Measurements from ENCODE around the gene LIN7B.
A peak's percentile ranks its signal among the peaks of the same experiment; 100 is the strongest.
"Not testable (repeated sequence)": the region's sequence is repeated elsewhere in the genome, so short reads cannot be mapped to it uniquely, and the experiment has no call there.

The LIN7B gene

DNA sequence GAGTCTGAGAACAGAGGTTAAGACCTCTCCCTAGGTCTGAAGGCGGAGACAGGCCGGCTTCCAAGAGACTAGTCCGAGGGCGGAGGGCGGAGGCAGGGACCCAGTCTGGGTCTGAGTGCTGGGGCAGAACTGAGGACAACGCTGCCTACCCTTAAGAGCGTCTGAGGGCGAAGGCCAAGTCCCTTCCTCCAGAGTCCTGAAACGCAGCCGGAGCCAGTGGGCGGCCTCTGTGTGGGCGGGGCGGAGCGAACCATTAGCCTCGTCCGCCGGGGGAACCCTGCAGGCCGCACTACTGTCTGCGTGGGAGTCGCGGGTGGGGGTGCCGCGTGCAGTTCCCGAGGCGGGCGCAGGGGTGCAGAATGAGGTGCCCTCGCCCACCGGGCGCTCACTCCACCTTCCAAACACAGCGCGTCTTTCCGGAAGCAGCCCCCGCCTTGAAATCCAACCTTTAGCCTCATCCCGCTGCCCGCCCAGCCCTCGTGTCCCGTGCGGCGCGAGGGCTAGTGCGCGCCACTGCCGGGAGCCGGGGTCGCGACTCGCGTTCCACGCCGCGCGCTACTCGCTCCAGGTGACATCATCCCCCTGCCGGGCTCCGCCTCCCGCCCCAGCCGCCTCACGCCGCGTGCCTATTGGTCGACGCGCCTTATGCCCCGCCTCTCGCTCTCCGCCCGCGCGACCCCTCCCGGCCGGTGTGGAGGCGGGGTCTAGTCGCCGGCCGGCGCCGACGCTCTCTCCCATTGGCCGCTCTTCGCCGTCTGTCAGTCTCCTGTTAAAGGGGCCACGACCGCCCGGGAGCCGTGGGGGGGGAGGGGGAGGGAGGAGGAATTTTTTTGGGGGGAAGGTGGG lies 4.6 kb downstream of the LIN7B start, which contains the start of gene C19orf73:
Gene C19orf73 (minus strand): TSS at position 579 of the 846 bp plus-strand sequence. CDS start 121 bp downstream, at position 458.
- peak; percentile 87 to 93 for DNase-seq (ENCODE audit: low read depth in 2 of 2)

DNA sequence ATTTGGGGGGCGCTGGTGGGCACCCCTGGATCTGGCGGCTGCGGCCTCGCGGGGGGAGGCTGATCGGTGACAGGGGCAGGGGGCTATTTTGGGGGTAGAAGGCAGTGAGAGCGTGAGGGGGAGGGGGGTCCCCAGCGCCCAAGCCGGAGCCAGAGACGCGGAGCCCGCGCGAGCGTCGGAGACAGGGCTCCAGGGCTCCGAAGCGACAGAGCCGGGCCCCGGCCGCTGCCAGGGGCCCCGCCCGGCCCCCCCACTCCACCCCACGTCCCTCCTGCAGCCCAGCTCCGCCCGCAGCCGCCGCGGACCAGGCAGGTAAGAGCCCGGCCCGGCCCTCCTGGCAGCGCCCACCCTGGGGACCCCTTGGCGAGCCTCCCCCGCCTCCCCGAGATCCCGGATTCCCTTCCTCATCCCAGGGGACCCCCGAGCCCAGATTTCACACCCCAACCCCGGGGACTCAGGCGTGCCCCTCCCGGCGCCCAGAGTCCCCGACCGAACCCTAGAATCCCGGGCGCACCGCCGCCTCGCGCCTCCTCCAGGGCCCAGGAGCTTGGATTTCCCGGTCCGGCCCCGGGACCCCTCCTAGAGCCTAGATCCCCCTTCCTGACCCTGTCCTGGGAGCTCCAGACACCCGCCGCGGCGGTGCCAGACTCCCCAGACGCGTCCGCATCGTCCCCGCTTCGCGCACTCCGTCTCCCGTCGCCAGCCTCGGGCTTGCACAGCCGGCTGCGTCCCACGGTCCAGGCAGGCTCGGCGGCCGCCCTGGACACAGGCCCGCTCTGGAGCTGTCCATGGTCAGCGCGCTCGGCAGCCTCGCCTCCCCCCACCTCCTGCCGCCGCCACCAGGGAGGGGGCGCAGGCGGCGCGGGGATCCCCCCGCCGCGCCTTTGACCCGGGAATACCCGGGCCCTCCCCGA lies 5.5 kb downstream of the LIN7B start, which contains the start of gene PPFIA3:
Gene PPFIA3 (plus strand): TSS at position 134 of the 914 bp plus-strand sequence. CDS start 8,330 bp downstream, outside the sequence.
- DNase-seq (ENCODE audit: low read depth in 2 of 2) = no peak

GRCh38 chr19:49120325-49120683 lies 6.1 kb downstream of the LIN7B start:
- DNase-seq (ENCODE audit: low read depth in 2 of 2) = no peak

DNA sequence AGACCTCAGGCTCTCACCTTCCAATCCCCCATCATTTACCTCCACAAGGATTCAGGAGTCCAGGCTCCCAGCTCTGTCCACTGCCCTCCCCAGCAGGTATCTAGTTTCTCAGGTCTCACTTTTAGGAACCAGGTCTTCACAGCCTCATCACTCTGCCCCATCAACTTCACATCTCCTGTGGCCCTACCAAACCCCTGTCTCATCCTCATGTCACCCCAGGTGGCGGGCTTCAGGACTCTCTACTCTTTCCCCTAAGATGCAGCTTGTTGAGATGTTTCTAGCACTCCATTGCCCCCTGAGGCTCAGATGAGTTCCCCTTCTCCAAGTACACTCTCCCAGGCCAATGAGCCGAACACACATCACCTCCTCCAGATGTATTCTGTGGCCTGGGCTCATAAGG lies 6.7 kb downstream of the LIN7B start:
- DNase-seq (ENCODE audit: low read depth in 2 of 2) = no peak

- DNase-seq (ENCODE audit: low read depth in 2 of 2) = not testable (repeated sequence)
Observed at GRCh38 chr19:49121841-49122240, 7.7 kb downstream of the LIN7B start.

DNA sequence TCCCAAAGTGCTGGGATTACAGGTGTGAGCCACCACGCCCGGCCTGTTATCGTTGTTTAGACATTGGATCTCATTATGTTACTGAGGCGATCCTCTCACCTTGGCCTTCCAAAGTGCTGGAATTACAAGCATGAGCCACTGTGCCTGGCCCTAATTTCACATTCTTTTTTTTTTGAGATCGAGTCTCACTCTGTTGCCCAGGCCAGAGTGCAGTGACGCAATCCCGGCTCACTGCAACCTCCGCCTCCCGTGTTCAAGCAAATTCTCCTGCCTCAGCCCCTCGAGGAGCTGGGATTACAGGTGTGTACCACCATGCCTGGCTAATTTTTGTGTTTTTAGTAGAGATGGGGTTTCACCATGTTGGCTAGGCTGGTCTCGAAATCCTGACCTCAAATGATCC lies 9.1 kb downstream of the LIN7B start:
- not testable (repeated sequence) for DNase-seq (ENCODE audit: low read depth in 2 of 2)

GRCh38 chr19:49125025-49125731 lies 11.0 kb downstream of the LIN7B start:
- DNase-seq (ENCODE audit: low read depth in 2 of 2) = no peak

GRCh38 chr19:49126575-49126974 lies 12.4 kb downstream of the LIN7B start:
- no peak for DNase-seq (ENCODE audit: low read depth in 2 of 2)

GRCh38 chr19:49127225-49127624 lies 13.1 kb downstream of the LIN7B start:
- DNase-seq (ENCODE audit: low read depth in 2 of 2) = not testable (repeated sequence)

- DNase-seq (ENCODE audit: low read depth in 2 of 2) = peak; percentile 89 to 92
Observed at GRCh38 chr19:49127674-49128544, 13.7 kb downstream of the LIN7B start.

DNA sequence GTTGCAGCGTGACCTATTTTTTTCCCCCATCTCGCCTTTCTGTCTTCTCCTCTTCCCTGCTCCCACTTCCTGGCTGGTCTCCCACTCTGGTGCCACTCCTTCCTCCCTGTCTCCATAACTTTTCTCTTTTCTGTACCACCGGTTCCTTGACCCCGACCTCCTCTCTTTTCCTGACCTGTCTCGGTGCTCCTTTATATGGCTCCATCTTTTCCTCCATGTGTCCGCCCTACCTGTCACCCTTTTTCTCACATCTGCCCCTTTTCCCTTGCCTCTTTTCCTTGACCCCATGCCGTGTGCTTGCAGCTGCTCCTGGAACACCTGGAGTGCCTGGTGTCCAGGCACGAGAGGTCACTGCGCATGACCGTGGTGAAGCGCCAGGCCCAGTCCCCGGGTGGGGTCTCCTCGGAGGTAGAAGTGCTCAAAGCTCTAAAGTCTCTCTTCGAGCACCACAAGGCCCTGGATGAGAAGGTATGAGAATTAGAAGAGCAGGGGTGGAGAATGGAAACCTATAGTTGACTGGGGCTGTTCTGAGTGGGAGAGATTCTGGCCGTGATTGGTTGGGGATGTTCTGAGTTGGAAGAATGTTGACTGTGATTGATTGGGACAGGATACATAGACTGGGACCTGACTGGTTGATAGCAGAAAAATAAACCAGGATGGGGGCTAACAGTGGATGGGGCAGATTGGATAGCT lies 14.5 kb downstream of the LIN7B start:
- DNase-seq (ENCODE audit: low read depth in 2 of 2) = no peak

GRCh38 chr19:49129238-49129583 lies 15.0 kb downstream of the LIN7B start:
- DNase-seq (ENCODE audit: low read depth in 2 of 2) = no peak

DNA sequence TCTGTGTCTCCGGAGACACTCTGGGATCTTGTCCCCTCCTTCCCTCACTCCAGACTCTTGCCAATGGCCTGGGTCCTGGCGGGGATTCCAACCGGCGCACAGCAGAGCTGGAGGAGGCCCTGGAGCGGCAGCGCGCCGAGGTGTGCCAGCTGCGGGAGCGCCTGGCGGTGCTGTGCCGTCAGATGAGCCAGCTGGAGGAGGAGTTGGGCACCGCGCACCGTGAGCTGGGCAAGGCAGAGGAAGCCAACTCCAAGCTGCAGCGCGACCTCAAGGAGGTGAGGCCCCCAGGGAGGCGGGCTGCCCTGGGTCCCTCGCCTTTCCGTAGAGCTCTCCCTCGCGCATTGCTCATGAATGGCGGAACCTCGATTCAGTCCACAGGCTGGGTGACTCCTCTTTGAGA lies 16.2 kb downstream of the LIN7B start:
- no peak for DNase-seq (ENCODE audit: low read depth in 2 of 2)

GRCh38 chr19:49132974-49133609 lies 18.9 kb downstream of the LIN7B start:
- no peak for DNase-seq (ENCODE audit: low read depth in 2 of 2)

DNA sequence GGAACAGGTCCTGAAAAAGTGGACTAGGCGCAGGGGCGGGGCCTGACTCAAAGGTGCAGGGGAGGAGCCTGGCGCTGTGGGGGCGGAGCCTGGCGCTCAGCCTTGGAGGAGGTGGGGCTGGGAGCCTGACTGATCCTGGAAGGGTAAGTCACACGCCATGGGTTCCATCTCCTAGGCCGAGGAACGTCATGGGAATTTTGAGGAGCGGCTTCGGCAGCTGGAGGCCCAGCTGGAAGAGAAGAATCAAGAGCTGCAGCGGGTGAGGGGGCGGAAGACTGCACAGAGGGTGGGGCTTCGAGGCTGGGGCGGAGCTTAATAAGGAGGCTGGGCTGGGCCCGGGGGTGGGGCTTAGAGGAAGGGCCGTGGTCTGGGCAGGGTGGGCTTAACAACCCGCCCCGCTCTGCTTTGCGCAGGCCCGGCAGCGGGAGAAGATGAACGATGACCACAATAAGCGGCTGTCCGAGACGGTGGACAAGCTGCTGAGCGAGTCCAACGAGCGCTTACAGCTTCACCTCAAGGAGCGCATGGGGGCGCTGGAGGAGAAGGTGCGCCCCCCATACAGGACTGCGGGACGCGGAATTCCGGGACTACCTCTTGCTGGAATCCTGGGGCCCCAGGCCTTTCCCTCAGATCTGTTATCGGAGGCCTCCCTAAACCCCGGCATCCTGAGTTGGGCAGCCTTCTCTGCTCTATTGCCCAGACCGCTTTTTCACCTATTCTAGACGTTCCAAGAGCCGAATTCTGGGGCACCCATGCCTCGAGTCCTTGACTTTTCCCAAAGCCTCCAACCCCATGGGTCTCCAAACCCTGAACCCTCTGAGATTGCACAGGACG lies 19.7 kb downstream of the LIN7B start:
- peak in 1 of 2 donors; percentile 43 for DNase-seq (ENCODE audit: low read depth in 2 of 2)

DNA sequence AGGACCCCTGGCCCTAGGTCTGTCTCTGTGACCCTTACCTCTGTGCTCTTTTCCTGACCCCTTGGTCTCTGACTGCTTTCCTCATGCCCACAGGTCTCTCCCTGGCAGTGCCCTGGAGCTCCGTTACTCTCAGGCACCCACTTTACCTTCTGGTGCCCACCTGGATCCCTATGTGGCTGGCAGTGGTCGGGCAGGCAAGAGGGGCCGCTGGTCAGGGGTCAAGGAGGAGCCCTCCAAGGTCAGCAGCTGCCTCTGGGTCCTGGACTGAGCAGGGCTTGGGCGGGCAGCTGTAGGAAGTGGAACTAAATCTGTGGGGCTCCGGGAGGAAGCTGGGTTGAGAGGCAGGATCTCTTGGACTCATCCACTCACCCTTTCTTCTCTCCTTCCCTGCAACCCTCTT lies 21.5 kb downstream of the LIN7B start:
- DNase-seq (ENCODE audit: low read depth in 2 of 2) = no peak

DNA sequence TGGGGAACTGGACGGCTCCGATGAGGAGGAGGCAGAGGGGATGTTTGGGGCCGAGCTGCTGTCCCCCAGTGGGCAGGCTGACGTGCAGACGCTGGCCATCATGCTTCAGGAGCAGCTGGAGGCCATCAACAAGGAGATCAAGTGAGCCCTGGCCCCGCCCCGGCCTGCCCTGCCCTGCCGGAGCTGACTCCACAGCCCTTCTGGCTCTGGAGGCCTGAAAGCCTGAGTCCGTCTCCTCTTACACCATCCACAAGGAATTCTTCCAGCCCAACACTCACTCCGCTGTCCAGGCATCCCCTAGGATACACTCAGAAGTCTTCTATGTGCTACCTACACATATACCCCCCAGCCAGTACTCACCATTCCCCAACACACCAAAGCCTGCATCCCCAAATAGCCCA lies 22.6 kb downstream of the LIN7B start:
- DNase-seq (ENCODE audit: low read depth in 2 of 2) = no peak

GRCh38 chr19:49140951-49141350 lies 26.8 kb downstream of the LIN7B start:
- no peak for DNase-seq (ENCODE audit: low read depth in 2 of 2)

GRCh38 chr19:49141352-49141751 lies 27.2 kb downstream of the LIN7B start:
- no peak for DNase-seq (ENCODE audit: low read depth in 2 of 2)
